NT2/D1 (cell line): ENCODE data around the gene ACOXL.

Experiments
- YY1 ChIP-seq: IDR thresholded peaks from 2 replicates; pipeline ENCODE4 v1.6.1; 2011; ENCODE audit not compliant: insufficient read length, insufficient read depth
- ZNF274 ChIP-seq: IDR thresholded peaks from 2 replicates; pipeline ENCODE4 v1.6.1; 2011; ENCODE audit warnings: mild to moderate bottlenecking, low read depth, low read length

DNA sequence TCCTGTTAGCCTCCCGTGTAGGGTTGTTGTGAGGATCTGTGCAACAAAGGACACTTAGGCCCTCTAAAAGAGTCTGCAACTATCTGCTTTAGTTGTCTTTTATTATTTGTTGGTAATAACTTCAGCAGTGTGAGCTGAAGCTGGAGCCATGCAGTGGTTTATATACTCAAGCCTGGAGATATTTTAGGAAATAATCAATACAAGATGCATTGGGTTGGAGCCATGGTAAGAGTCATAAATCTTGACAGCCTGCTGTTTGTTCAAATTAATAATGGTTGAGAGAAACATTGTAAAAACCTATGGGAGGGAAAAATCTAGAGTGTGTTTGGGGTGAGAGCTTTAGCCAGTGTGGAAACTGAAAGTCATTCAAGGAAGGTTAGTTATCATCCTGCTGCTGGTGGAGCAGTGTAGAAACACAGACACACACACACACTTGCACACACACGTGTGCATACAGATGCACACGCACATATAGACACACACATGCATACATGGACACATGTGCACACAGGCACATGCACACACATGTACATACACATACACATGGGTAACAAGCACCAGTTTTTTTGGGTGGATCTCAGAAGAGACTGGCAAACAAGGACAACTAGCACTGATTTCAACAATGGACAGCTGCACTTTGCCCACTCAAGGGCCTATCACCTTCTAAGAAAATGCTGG lies 51.0 kb downstream of the ACOXL start:
- TF ChIP-seq ZNF274 (no peak), YY1 (no peak)
